ENCODE measurements around the gene NRXN3. TPM values are rescaled to one million over a fixed set of nuclear protein-coding genes. Genes with fewer than 3 reads are reported as not detected.

The NRXN3 gene
- total and polyA plus RNA-seq, 2 experiments from 2014 or later, result 5.7 to 7.1 TPM

DNA sequence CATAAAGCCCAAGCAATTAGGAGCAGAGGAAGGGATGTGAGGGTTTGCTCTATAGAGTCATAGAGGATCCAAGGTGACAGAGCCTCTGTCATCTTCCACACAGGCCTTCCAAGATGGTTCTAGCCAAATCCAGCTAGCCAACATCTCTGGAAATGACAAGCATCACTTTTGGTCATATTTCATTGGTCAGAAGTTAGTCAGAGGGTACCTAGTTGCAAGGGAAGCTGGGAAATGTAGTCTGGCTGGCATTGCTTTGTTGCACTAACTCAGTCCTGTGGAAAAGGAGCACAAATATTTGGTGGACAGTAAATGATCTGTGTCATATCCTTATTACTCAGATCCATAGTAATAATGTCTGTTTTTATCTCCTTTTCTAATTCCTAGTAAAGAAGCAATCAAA lies 715.7 kb downstream of the NRXN3 start:
- H2AFZ ChIP-seq, result no peak overlapping the region
- H3K9me3 ChIP-seq (ENCODE audit: low read depth), result no peaks in the 10 kb centered on the region
- H3K27me3 ChIP-seq, result no peaks in the 10 kb centered on the region
- no peaks in the 10 kb centered on the region for H3K4me1 ChIP-seq (ENCODE audit: insufficient read depth)
- H3K36me3 ChIP-seq (replicated peaks; ENCODE audit: insufficient read depth, low read depth), result no peaks in the 10 kb centered on the region
- no peak for DNase-seq (ENCODE audit: low spot score)
- TF ChIP-seq EZH2phosphoT487 (IDR thresholded peaks at IDR 0.05; ENCODE audit: low read depth, severe bottlenecking, unreplicated experiment) (no peak), EZH2 (IDR thresholded peaks at IDR 0.05; ENCODE audit: borderline replicate concordance) (no peak)
- no peaks in the 10 kb centered on the region for H4K20me1 ChIP-seq (ENCODE audit: insufficient read depth, poor library complexity, severe bottlenecking)
- no peak overlapping the region for H3K27ac ChIP-seq
- no peak overlapping the region for H3K4me3 ChIP-seq
- H3K79me2 ChIP-seq, result no peaks in the 10 kb centered on the region
- no peak overlapping the region for H3K4me2 ChIP-seq
- no peaks in the 10 kb centered on the region for H3K9me2 ChIP-seq (replicated peaks; ENCODE audit: insufficient read depth)

DNA sequence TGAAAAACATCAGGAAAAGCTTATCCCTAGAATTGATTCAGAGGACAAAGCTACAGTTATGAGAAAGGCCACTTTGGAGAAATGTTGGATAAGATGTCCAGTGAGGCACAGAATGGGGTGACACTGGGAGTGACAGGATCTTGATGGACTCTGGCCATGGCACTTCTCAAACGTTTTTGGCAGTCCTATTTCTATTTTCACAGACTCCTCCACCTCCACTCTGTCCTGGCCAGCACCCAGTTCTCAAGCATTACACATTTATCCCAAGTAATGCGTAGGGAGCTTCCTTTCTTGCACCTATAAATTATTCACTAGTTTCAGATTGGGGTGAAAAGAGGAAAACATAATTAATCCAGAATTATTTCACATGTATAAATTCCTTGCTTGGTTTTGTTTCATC lies 727.3 kb downstream of the NRXN3 start:
- Histone ChIP-seq H3K4me2 (no peak overlapping the region), H3K4me3 (no peak overlapping the region), H3K9me2 (replicated peaks; ENCODE audit: insufficient read depth) (no peaks in the 10 kb centered on the region), H3K79me2 (no peaks in the 10 kb centered on the region), H3K27me3 (peaks cover 2% of the 10 kb centered on the region), H2AFZ (no peak overlapping the region), H4K20me1 (ENCODE audit: insufficient read depth, poor library complexity, severe bottlenecking) (no peaks in the 10 kb centered on the region), H3K9me3 (ENCODE audit: low read depth) (no peaks in the 10 kb centered on the region), H3K27ac (no peak overlapping the region), H3K36me3 (replicated peaks; ENCODE audit: insufficient read depth, low read depth) (no peaks in the 10 kb centered on the region), H3K4me1 (ENCODE audit: insufficient read depth) (no peaks in the 10 kb centered on the region)
- DNase-seq (ENCODE audit: low spot score), result no peak
- TF ChIP-seq, protein P1, sequence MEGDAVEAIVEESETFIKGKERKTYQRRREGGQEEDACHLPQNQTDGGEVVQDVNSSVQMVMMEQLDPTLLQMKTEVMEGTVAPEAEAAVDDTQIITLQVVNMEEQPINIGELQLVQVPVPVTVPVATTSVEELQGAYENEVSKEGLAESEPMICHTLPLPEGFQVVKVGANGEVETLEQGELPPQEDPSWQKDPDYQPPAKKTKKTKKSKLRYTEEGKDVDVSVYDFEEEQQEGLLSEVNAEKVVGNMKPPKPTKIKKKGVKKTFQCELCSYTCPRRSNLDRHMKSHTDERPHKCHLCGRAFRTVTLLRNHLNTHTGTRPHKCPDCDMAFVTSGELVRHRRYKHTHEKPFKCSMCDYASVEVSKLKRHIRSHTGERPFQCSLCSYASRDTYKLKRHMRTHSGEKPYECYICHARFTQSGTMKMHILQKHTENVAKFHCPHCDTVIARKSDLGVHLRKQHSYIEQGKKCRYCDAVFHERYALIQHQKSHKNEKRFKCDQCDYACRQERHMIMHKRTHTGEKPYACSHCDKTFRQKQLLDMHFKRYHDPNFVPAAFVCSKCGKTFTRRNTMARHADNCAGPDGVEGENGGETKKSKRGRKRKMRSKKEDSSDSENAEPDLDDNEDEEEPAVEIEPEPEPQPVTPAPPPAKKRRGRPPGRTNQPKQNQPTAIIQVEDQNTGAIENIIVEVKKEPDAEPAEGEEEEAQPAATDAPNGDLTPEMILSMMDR (IDR thresholded peaks at IDR 0.05; ENCODE audit: poor library complexity), result no peak
- TF ChIP-seq EZH2phosphoT487 (IDR thresholded peaks at IDR 0.05; ENCODE audit: low read depth, severe bottlenecking, unreplicated experiment) (no peak), EZH2 (IDR thresholded peaks at IDR 0.05; ENCODE audit: borderline replicate concordance) (no peak)
- 67% methylated on average over 2 of the region's 2 CpGs for WGBS (ENCODE audit: low lambda C conversion rate, missing lambda C conversion rate)

DNA sequence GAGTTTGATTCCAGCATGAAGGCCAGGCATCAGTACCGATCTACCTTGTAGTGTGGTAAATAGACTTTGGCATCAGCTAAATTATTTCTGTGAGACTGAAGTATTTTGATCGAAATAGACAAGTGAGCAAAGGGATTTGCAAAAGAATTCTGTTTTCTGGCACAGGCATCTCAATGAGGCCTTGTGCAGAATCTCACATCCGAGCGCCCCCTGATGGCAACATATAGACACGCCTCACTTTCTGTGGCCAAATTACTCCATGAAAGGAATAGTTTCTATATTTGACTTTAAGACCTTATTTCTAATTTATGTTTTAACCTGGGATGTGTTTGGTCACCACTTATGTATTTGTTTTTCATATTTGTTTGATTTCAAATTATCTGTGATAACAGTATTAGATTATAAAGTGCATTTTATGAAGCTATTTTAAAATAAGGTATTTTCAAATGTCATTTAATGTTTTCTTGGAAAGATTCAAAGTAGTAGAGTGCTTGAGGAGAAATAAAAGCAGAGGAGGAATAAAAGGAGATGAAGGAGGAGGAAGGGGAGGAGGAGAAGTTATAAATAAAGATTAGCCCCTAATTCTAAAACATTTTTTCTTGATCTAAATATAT lies 731.9 kb downstream of the NRXN3 start:
- Histone ChIP-seq H3K79me2 (no peaks in the 10 kb centered on the region), H4K20me1 (ENCODE audit: insufficient read depth, poor library complexity, severe bottlenecking) (no peaks in the 10 kb centered on the region), H3K9me3 (ENCODE audit: low read depth) (no peaks in the 10 kb centered on the region), H3K4me3 (no peak overlapping the region), H3K27ac (no peak overlapping the region), H3K4me2 (no peak overlapping the region), H3K27me3 (no peaks in the 10 kb centered on the region), H3K9me2 (replicated peaks; ENCODE audit: insufficient read depth) (no peaks in the 10 kb centered on the region), H3K36me3 (replicated peaks; ENCODE audit: insufficient read depth, low read depth) (no peaks in the 10 kb centered on the region), H3K4me1 (ENCODE audit: insufficient read depth) (no peaks in the 10 kb centered on the region), H2AFZ (no peak overlapping the region)
- peak; percentile 66 for DNase-seq (ENCODE audit: low spot score)
- 11% methylated on average over 5 of the region's 5 CpGs for WGBS (ENCODE audit: low lambda C conversion rate, missing lambda C conversion rate)
- TF ChIP-seq EZH2phosphoT487 (IDR thresholded peaks at IDR 0.05; ENCODE audit: low read depth, severe bottlenecking, unreplicated experiment), result no peak
- TF ChIP-seq, protein P1 (IDR thresholded peaks at IDR 0.05; ENCODE audit: poor library complexity), result peak; percentile 66

- Histone ChIP-seq H3K27ac (no peak overlapping the region), H3K4me3 (no peak overlapping the region), H4K20me1 (ENCODE audit: insufficient read depth, poor library complexity, severe bottlenecking) (no peaks in the 10 kb centered on the region), H3K4me2 (no peak overlapping the region), H3K4me1 (ENCODE audit: insufficient read depth) (no peaks in the 10 kb centered on the region), H2AFZ (no peak overlapping the region), H3K9me3 (ENCODE audit: low read depth) (no peaks in the 10 kb centered on the region), H3K9me2 (replicated peaks; ENCODE audit: insufficient read depth) (no peaks in the 10 kb centered on the region), H3K27me3 (no peaks in the 10 kb centered on the region), H3K79me2 (no peaks in the 10 kb centered on the region), H3K36me3 (replicated peaks; ENCODE audit: insufficient read depth, low read depth) (no peaks in the 10 kb centered on the region)
- WGBS (ENCODE audit: low lambda C conversion rate, missing lambda C conversion rate), result 82% methylated on average over 3 of the region's 3 CpGs
- TF ChIP-seq, protein P1 (IDR thresholded peaks at IDR 0.05; ENCODE audit: poor library complexity), result no peak
- TF ChIP-seq EZH2 (IDR thresholded peaks at IDR 0.05; ENCODE audit: borderline replicate concordance) (no peak), EZH2phosphoT487 (IDR thresholded peaks at IDR 0.05; ENCODE audit: low read depth, severe bottlenecking, unreplicated experiment) (no peak)
- DNase-seq (ENCODE audit: low spot score), result no peak
Observed at GRCh38 chr14:78904094-78904493, 733.9 kb downstream of the NRXN3 start.
